Gastrocnemius medialis (tissue), 4 donors: ENCODE measurements around the gene B3GALT4.

ENCODE experiments used
- POLR2A ChIP-seq, 2 donors: fragments of 450-650 bp; IDR thresholded peaks; one replicate each; pipeline ENCODE4 v1.6.1; 2017; ENCODE audit warnings: antibody characterized with exemption in 2 of 2, mild to moderate bottlenecking in 2 of 2, moderate library complexity in 2 of 2
- TF ChIP-seq, protein P1 (sequence below), 5 experiments: fragments of 450-650 bp in 3 of 5; fragments of 200-600 bp in 2 of 5; sonication (generic) in 2 of 5; IDR thresholded peaks in 4 of 5; conservative IDR thresholded peaks in 1 of 5; 1 replicate in 4 of 5; 2 replicates in 1 of 5; pipeline ENCODE4 v1.5.1; 2016 to 2019; ENCODE audit warnings: antibody characterized with exemption in 5 of 5, mild to moderate bottlenecking in 3 of 5, moderate library complexity in 3 of 5

DNA sequence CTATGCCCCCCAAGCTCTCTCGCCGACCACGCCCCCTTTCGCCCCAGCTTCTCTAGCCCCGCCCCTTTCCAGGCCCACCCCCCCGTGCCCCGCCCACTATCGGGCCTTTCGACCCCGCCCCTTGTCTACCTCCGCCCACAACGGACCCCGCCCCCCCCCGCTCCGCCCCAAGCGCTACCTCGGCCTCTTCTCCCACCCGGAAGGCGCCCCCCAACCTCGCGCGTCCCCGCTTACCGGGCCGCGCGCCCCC, 40.4 kb downstream of the B3GALT4 start:
- TF ChIP-seq, protein P1, sequence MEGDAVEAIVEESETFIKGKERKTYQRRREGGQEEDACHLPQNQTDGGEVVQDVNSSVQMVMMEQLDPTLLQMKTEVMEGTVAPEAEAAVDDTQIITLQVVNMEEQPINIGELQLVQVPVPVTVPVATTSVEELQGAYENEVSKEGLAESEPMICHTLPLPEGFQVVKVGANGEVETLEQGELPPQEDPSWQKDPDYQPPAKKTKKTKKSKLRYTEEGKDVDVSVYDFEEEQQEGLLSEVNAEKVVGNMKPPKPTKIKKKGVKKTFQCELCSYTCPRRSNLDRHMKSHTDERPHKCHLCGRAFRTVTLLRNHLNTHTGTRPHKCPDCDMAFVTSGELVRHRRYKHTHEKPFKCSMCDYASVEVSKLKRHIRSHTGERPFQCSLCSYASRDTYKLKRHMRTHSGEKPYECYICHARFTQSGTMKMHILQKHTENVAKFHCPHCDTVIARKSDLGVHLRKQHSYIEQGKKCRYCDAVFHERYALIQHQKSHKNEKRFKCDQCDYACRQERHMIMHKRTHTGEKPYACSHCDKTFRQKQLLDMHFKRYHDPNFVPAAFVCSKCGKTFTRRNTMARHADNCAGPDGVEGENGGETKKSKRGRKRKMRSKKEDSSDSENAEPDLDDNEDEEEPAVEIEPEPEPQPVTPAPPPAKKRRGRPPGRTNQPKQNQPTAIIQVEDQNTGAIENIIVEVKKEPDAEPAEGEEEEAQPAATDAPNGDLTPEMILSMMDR (IDR thresholded peaks at IDR 0.05 in 4 of 5, conservative IDR thresholded peaks at IDR 0.05 in 1 of 5): no peak
- TF ChIP-seq POLR2A (IDR thresholded peaks at IDR 0.05): no peak
